MM.1S (cell line): ENCODE results near the gene CYSRT1.

ENCODE experiments used
- DNase-seq: peaks from one replicate; pipeline ENCODE4 v3.0.0-alpha.2; 2015
- H2AFZ ChIP-seq: fragments of 300-600 bp; sonication (generic); 2 replicates; pipeline ENCODE4 v1.6.0; 2016; ENCODE audit warnings: antibody characterized with exemption, low read length
- H3F3A ChIP-seq: fragments of 300-600 bp; sonication (generic); 2 replicates; pipeline ENCODE4 v1.6.1; 2016; ENCODE audit warnings: mild to moderate bottlenecking, antibody characterized with exemption, low read length, moderate library complexity, mixed read lengths; ENCODE audit not compliant: insufficient read depth
- H3K27ac ChIP-seq: fragments of 300-600 bp; sonication (generic); 2 replicates; pipeline ENCODE4 v1.5.1; 2016; ENCODE audit warnings: mild to moderate bottlenecking, low read length
- H3K27me3 ChIP-seq: fragments of 300-600 bp; sonication (generic); replicated peaks from 2 replicates; pipeline ENCODE4 v1.6.0; 2016; ENCODE audit warnings: low read length; ENCODE audit not compliant: insufficient read depth
- H3K36me3 ChIP-seq: fragments of 300-600 bp; sonication (generic); replicated peaks from 2 replicates; pipeline ENCODE4 v1.6.1; 2016; ENCODE audit warnings: mild to moderate bottlenecking, low read length, mixed read lengths; ENCODE audit not compliant: insufficient read depth
- H3K4me1 ChIP-seq: fragments of 300-600 bp; sonication (generic); 2 replicates; pipeline ENCODE4 v1.6.1; 2016; ENCODE audit warnings: low read length, mixed read lengths
- H3K4me2 ChIP-seq: fragments of 300-600 bp; sonication (generic); 2 replicates; pipeline ENCODE4 v1.6.0; 2016; ENCODE audit warnings: low read depth, low read length
- H3K4me3 ChIP-seq: fragments of 300-600 bp; sonication (generic); 2 replicates; pipeline ENCODE4 v1.5.1; 2016; ENCODE audit warnings: low read length, mixed read lengths
- H3K79me2 ChIP-seq: fragments of 300-600 bp; sonication (generic); 2 replicates; pipeline ENCODE4 v1.6.1; 2016; ENCODE audit warnings: mixed run types, low read length, mixed read lengths
- H3K9ac ChIP-seq: fragments of 300-600 bp; sonication (generic); 2 replicates; pipeline ENCODE4 v1.6.1; 2016; ENCODE audit warnings: low read length, mixed read lengths
- H3K9me2 ChIP-seq: fragments of 300-600 bp; sonication (generic); replicated peaks from 2 replicates; pipeline ENCODE4 v1.6.1; 2016; ENCODE audit warnings: mild to moderate bottlenecking, low read length, mixed read lengths; ENCODE audit not compliant: insufficient read depth
- H3K9me3 ChIP-seq: fragments of 300-600 bp; sonication (generic); replicated peaks from 2 replicates; pipeline ENCODE4 v1.6.1; 2016; ENCODE audit warnings: mild to moderate bottlenecking, low read length, mixed read lengths; ENCODE audit not compliant: insufficient read depth
- H4K20me1 ChIP-seq: fragments of 300-600 bp; sonication (generic); 2 replicates; pipeline ENCODE4 v1.6.1; 2016; ENCODE audit warnings: mild to moderate bottlenecking, low read length, moderate library complexity, mixed read lengths; ENCODE audit not compliant: insufficient read depth
- EZH2 ChIP-seq: fragments of 300-600 bp; sonication (generic); optimal IDR thresholded peaks from 2 replicates; pipeline ENCODE3; 2017; ENCODE audit warnings: low read depth, mild to moderate bottlenecking, antibody characterized with exemption, low read length, mixed read lengths
- EZH2phosphoT487 ChIP-seq: fragments of 300-600 bp; sonication (generic); IDR thresholded peaks from 2 replicates; pipeline ENCODE4 v1.6.1; 2018; ENCODE audit warnings: antibody characterized with exemption, low read length
- TF ChIP-seq, protein P1 (sequence below): fragments of 300-600 bp; sonication (generic); IDR thresholded peaks from 2 replicates; pipeline ENCODE4 v1.5.1; 2016; ENCODE audit warnings: antibody characterized with exemption, low read length, mixed read lengths

The CYSRT1 gene

DNA sequence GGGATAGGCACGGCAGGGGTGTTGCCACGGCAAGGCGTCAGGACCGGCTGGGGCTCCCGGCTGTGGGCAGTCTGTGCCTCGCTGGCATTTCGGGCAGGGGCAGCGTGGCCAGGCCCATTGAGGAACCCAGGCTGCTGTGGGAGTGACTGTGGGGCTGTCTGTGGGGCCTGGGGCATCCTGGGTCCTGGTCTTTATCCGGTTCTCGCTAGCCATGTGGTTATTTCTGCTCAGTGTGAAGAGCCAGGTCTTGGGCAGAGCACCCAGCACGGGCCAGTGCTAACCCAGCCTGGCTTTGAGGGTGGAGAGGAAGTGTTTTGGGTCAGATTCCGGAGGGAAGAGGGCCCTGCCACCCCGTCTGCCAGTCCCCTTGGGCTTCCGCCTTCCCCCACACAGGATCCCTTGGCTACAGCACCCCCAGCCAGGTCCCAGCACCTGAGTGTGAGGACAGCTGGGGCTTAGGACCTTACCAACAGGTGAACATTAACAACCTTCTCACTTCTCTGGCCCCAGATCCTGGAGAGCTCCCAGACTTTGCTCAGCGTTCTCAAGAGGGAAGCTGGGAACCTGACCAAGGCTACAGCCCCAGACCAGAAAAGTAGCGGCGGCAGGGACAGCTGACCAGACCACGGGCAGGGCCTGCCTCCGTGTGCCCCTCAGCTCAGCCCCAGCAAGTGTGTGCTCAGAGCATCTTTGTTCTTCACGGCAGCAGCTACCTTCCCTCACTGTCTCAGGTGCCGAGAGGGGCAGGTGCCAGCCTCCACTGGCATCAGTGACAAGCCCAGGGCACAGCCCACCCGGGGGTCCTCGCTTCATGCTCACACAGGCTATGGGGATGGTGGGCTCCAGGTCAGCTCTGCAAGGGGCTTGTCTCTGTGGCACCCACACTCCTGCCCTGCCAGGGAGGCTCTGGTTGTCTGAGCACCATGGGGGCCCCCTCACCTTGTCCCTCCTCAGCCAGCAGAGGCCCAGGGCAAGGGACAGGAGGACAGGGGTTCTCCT is 35.4 kb upstream of the CYSRT1 start:
- Histone ChIP-seq H3K4me1 (peaks cover 17% of the 10 kb centered on the region), H3K4me2 (peak overlapping the region; percentile 93), H3K9me3 (no peaks in the 10 kb centered on the region), H3K4me3 (peak overlapping the region; percentile 98), H3K9me2 (no peaks in the 10 kb centered on the region), H3K27ac (peak overlapping the region; percentile 94), H2AFZ (peak overlapping the region; percentile 19; the same call in 1 of the 2 replicates), H4K20me1 (no peaks in the 10 kb centered on the region), H3K27me3 (no peaks in the 10 kb centered on the region), H3K9ac (peak overlapping the region; percentile 93), H3F3A (peaks cover 19% of the 10 kb centered on the region), H3K79me2 (peaks cover 59% of the 10 kb centered on the region), H3K36me3 (no peaks in the 10 kb centered on the region)
- TF ChIP-seq EZH2 (no peak), EZH2phosphoT487 (no peak)
- TF ChIP-seq, protein P1, sequence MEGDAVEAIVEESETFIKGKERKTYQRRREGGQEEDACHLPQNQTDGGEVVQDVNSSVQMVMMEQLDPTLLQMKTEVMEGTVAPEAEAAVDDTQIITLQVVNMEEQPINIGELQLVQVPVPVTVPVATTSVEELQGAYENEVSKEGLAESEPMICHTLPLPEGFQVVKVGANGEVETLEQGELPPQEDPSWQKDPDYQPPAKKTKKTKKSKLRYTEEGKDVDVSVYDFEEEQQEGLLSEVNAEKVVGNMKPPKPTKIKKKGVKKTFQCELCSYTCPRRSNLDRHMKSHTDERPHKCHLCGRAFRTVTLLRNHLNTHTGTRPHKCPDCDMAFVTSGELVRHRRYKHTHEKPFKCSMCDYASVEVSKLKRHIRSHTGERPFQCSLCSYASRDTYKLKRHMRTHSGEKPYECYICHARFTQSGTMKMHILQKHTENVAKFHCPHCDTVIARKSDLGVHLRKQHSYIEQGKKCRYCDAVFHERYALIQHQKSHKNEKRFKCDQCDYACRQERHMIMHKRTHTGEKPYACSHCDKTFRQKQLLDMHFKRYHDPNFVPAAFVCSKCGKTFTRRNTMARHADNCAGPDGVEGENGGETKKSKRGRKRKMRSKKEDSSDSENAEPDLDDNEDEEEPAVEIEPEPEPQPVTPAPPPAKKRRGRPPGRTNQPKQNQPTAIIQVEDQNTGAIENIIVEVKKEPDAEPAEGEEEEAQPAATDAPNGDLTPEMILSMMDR = no peak
- no peak for DNase-seq

DNA sequence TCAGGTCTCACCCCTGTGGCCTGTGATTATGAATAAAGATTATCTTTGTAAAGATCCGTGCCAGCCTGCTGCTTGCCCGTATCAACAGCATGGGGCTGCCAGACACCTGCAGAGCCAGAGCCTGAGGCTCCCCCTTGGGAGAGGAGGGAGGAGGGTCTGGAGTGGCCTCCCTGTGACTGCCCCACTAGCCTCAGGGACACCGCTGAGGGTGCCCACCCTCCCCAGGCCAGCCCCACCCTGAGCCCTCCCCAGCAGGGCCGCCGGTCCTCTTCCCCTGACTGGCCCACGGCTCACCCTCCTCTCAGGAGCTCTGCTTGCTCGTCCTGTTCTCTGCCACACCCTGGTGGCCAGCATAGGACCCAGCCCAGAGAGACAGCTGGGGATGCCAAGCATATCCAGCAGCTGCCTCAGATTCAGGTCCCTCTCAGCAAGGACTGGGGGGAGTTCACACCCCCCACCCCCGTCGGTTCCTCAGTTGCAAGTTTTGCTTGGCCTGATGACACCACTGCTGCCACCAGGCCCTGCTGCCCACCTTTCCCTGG is 34.6 kb upstream of the CYSRT1 start:
- H2AFZ ChIP-seq = no peak overlapping the region
- no peaks in the 10 kb centered on the region for H3K9me2 ChIP-seq
- H3K79me2 ChIP-seq = peaks cover 52% of the 10 kb centered on the region
- no peaks in the 10 kb centered on the region for H3K9me3 ChIP-seq
- peaks cover 17% of the 10 kb centered on the region for H3K4me1 ChIP-seq
- H3K27me3 ChIP-seq = no peaks in the 10 kb centered on the region
- no peaks in the 10 kb centered on the region for H3K36me3 ChIP-seq
- TF ChIP-seq EZH2 (no peak), EZH2phosphoT487 (no peak)
- TF ChIP-seq, protein P1 = no peak
- H4K20me1 ChIP-seq = no peaks in the 10 kb centered on the region
- H3K9ac ChIP-seq = peak overlapping the region; percentile 93; the same call in 1 of the 2 replicates
- no peak overlapping the region; the same call in 1 of the 2 replicates for H3K4me3 ChIP-seq
- no peak for DNase-seq
- H3F3A ChIP-seq = peaks cover 19% of the 10 kb centered on the region
- H3K4me2 ChIP-seq = peak overlapping the region; percentile 93; the same call in 1 of the 2 replicates
- no peak overlapping the region for H3K27ac ChIP-seq

DNA sequence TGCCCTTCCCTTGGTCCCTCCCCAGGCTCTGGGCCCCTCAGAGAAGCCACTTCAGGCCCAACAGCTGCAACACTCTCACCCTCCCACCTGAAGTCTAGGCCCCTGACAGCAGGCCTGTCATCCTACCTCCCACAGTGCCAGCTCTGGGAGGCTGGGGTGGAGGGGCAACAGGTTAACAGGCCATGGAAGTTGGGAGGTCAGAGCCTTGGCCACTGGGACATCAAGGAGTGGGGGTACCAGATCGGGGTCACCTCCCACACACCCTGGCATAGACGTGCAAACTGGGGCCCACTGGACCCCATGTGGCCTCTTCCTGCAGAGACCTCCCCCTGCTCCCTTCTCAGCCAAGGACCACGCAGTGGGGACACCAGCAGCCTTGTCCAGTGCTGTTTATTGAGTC is 33.7 kb upstream of the CYSRT1 start:
- no peaks in the 10 kb centered on the region for H4K20me1 ChIP-seq
- H3K27ac ChIP-seq = no peak overlapping the region
- no peak overlapping the region for H3K4me2 ChIP-seq
- no peak for DNase-seq
- no peak overlapping the region for H2AFZ ChIP-seq
- H3K9me2 ChIP-seq = no peaks in the 10 kb centered on the region
- peaks cover 19% of the 10 kb centered on the region for H3F3A ChIP-seq
- H3K4me1 ChIP-seq = peaks cover 17% of the 10 kb centered on the region
- peaks cover 43% of the 10 kb centered on the region for H3K79me2 ChIP-seq
- H3K9ac ChIP-seq = no peak overlapping the region
- H3K36me3 ChIP-seq = no peaks in the 10 kb centered on the region
- no peaks in the 10 kb centered on the region for H3K27me3 ChIP-seq
- TF ChIP-seq, protein P1 = no peak
- TF ChIP-seq EZH2phosphoT487 = no peak
- no peak for TF ChIP-seq EZH2
- no peak overlapping the region for H3K4me3 ChIP-seq
- no peaks in the 10 kb centered on the region for H3K9me3 ChIP-seq
